Natural killer cell treated with Interleukin-12 subunit alpha and Interleukin-12 subunit beta and Interleukin-15 and Interleukin-18, amount 100 ng/mL, for 72 hours (primary cell): ENCODE results near the gene CETN2. TPM values are rescaled to one million over a fixed set of nuclear protein-coding genes. Genes with fewer than 3 reads are reported as not detected.
"Not testable (repeated sequence)": the region's sequence is repeated elsewhere in the genome, so short reads cannot be mapped to it uniquely, and the experiment has no call there.

Source experiments
- ATAC-seq, 2 donors: fragments of 150-1000 bp; cut with Tn5 transposase in 1 of 2; sonication (Bioruptor Pico), chemical (Tn5 transposase) in 1 of 2; 2 replicates each; pipeline ENCODE4 v1.10.0; 2021
- DNase-seq: peaks from one replicate; pipeline ENCODE4 v3.0.0; 2022; ENCODE audit warnings: low spot score
- H3K27ac Mint-ChIP-seq, 2 donors: 1 replicate in 1 of 2; 2 replicates in 1 of 2; pipeline ENCODE4 v1.8.0; 2022; ENCODE audit warnings: mixed read lengths in 2 of 2, mild to moderate bottlenecking in 1 of 2, moderate library complexity in 1 of 2
- H3K27me3 Mint-ChIP-seq, 2 donors: 1 replicate in 1 of 2; 2 replicates in 1 of 2; pipeline ENCODE4 v1.8.0; 2022; ENCODE audit warnings: mixed read lengths in 2 of 2
- H3K36me3 Mint-ChIP-seq: one replicate; pipeline ENCODE4 v1.8.0; 2022; ENCODE audit warnings: mixed read lengths
- H3K4me1 Mint-ChIP-seq, 2 donors: 1 replicate in 1 of 2; 2 replicates in 1 of 2; pipeline ENCODE4 v1.8.0; 2022; ENCODE audit warnings: low read depth in 2 of 2, mixed read lengths in 2 of 2, mild to moderate bottlenecking in 1 of 2
- H3K4me3 Mint-ChIP-seq: one replicate; pipeline ENCODE4 v1.8.0; 2022; ENCODE audit warnings: mixed read lengths
- H3K9me3 Mint-ChIP-seq: 2 replicates; pipeline ENCODE4 v1.8.0; 2022; ENCODE audit warnings: mixed read lengths
- total RNA-seq, 2 donors: library from RNA; stranded (reverse); gene quantifications; one replicate each; pipeline ENCODE4 v1.2.3, GENCODE V29; 2022

The CETN2 gene
- total RNA-seq, 2 donors from 2014 or later: 9.4 to 12.7 TPM

- peaks cover 17 to 22% of the 10 kb centered on the region in 2 donors for H3K27me3 Mint-ChIP-seq
Observed at GRCh38 chrX:152819732-152820131, 10.8 kb downstream of the CETN2 start.

GRCh38 chrX:152819266-152819665, 11.3 kb downstream of the CETN2 start:
- Mint-ChIP-seq H3K4me3 (no peak overlapping the region), H3K36me3 (no peaks in the 10 kb centered on the region), H3K9me3 (no peaks in the 10 kb centered on the region), H3K27ac (no peak overlapping the region), H3K4me1 (no peaks in the 10 kb centered on the region), H3K27me3 (peaks cover 17 to 25% of the 10 kb centered on the region in 2 donors)
- DNase-seq (no peak), ATAC-seq (no peak)

More at GRCh38 chrX:152819732-152820131, 10.8 kb downstream of the CETN2 start:
- Mint-ChIP-seq H3K4me1 (no peaks in the 10 kb centered on the region), H3K4me3 (no peak overlapping the region), H3K36me3 (no peaks in the 10 kb centered on the region), H3K27ac (no peak overlapping the region), H3K9me3 (no peaks in the 10 kb centered on the region)
- ATAC-seq (no peak), DNase-seq (no peak)

DNA sequence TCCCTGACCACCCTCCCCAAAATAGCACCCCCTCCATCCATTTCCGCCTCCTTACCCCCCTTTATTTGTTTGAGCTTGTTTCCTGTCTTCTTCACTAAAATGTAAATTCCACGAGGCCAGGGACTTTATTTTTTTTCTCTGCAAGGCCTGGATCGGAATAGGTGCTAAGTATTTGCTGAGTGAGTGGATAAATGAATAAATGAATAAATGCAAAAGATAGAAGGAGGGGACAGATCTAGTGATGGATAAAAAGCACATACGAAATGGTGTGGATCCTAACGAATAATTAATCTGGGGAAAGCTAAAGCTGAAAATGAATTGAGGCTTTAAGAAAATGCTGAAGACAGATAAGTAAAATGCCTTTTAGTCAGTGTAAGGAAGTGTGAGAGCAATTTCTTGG, 12.2 kb downstream of the CETN2 start:
- no peak overlapping the region for H3K4me3 Mint-ChIP-seq
- no peak for ATAC-seq

GRCh38 chrX:152817078-152817764, 13.3 kb downstream of the CETN2 start:
- Mint-ChIP-seq H3K4me1 (no peaks in the 10 kb centered on the region), H3K27me3 (peaks cover 17 to 28% of the 10 kb centered on the region in 2 donors), H3K4me3 (no peak overlapping the region), H3K36me3 (no peaks in the 10 kb centered on the region), H3K27ac (no peak overlapping the region), H3K9me3 (no peaks in the 10 kb centered on the region)
- ATAC-seq (no peak), DNase-seq (no peak)

More for the DNA sequence above, 12.2 kb downstream of the CETN2 start:
- H3K36me3 Mint-ChIP-seq: no peaks in the 10 kb centered on the region
- no peaks in the 10 kb centered on the region for H3K9me3 Mint-ChIP-seq
- no peak for DNase-seq
- no peaks in the 10 kb centered on the region for H3K4me1 Mint-ChIP-seq
- peaks cover 17 to 28% of the 10 kb centered on the region in 2 donors for H3K27me3 Mint-ChIP-seq
- H3K27ac Mint-ChIP-seq: no peak overlapping the region

- H3K27ac Mint-ChIP-seq: no peak overlapping the region
- H3K4me3 Mint-ChIP-seq: no peak overlapping the region
- DNase-seq (no peak), ATAC-seq (no peak)
- H3K4me1 Mint-ChIP-seq: no peaks in the 10 kb centered on the region
- peaks cover 9 to 27% of the 10 kb centered on the region in 2 donors for H3K27me3 Mint-ChIP-seq
- H3K9me3 Mint-ChIP-seq: no peaks in the 10 kb centered on the region
- no peaks in the 10 kb centered on the region for H3K36me3 Mint-ChIP-seq
Observed at GRCh38 chrX:152814048-152814447, 16.5 kb downstream of the CETN2 start.

DNA sequence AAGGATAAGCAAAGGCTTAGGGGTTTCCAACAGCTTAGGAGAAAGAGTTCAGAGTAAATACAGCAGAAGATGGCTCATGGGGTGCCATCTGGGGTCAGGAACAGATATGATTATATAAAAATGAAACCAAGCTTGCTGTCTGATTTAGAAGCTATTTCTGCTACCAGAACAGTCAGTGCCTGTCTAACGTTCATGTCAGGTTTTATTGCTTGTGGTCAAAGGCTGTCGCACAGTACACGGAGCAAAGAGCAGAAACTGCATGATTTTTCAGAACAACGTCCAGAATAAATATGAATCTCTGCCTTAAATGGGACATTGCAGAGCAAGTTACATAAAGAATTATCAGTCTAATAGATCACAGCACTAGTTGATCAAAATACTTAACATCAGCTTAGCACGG, 17.4 kb downstream of the CETN2 start:
- DNase-seq (no peak), ATAC-seq (no peak)
- H3K27me3 Mint-ChIP-seq: peaks cover 17 to 28% of the 10 kb centered on the region in 2 donors
- no peaks in the 10 kb centered on the region for H3K36me3 Mint-ChIP-seq
- no peak overlapping the region for H3K27ac Mint-ChIP-seq
- H3K4me1 Mint-ChIP-seq: no peaks in the 10 kb centered on the region
- H3K4me3 Mint-ChIP-seq: no peak overlapping the region
- no peaks in the 10 kb centered on the region for H3K9me3 Mint-ChIP-seq

DNA sequence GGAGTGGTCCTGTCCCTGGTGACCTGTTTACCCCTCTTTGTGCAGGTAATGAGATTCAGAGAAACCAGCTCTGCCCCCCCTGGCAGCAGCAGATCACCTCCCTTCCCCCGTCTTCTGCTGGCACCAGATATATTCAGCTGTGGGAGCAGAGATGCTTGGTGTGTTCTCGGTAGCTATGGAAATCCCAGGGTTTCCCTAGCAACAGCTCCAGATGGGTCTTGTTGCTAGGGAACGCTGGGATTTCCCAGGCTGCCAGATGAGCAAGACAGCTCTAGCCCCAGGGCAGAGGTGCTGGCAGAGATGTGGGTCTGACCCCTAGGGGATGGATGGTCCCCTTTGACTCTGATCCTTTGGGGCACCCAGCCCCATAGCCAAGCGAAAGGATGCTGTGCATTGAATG, 20.2 kb downstream of the CETN2 start:
- Mint-ChIP-seq H3K9me3 (no peaks in the 10 kb centered on the region), H3K27ac (no peak overlapping the region), H3K4me1 (no peaks in the 10 kb centered on the region), H3K36me3 (no peaks in the 10 kb centered on the region), H3K27me3 (peaks cover 11 to 24% of the 10 kb centered on the region in 2 donors), H3K4me3 (no peak overlapping the region)
- ATAC-seq (no peak), DNase-seq (no peak)

GRCh38 chrX:152806035-152806434, 24.5 kb downstream of the CETN2 start:
- no peaks in the 10 kb centered on the region for H3K36me3 Mint-ChIP-seq
- DNase-seq (no peak), ATAC-seq (no peak)
- H3K4me3 Mint-ChIP-seq: no peak overlapping the region
- no peak overlapping the region for H3K27ac Mint-ChIP-seq
- H3K9me3 Mint-ChIP-seq: no peaks in the 10 kb centered on the region
- peaks cover 20 to 32% of the 10 kb centered on the region in 2 donors for H3K27me3 Mint-ChIP-seq
- H3K4me1 Mint-ChIP-seq: no peaks in the 10 kb centered on the region

GRCh38 chrX:152798945-152799344, 31.6 kb downstream of the CETN2 start:
- Mint-ChIP-seq H3K27me3 (peaks cover 18 to 36% of the 10 kb centered on the region in 2 donors), H3K9me3 (no peaks in the 10 kb centered on the region), H3K36me3 (no peaks in the 10 kb centered on the region), H3K4me3 (no peak overlapping the region), H3K27ac (no peak overlapping the region), H3K4me1 (no peaks in the 10 kb centered on the region)
- ATAC-seq (no peak), DNase-seq (no peak)

DNA sequence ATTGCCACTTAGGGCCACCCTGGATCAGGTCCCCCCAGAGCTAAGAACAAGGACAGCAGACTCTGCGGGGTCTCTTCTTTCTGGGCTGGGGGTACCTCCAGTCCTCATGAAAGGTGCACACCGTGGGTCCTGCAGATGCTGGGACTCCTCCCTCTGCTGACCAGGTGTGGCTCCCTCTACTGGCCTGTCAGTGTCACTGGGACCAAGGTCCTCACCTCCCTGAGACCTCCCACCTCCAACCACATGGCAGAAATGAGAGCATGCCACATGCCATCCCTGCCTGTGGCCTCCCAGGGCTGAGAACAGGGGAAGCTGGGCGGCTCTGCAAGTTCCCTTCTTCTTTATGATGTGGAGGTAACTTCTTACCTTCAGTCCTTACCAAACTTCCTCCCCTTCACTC, 43.5 kb downstream of the CETN2 start:
- not testable (repeated sequence) for H3K4me3 Mint-ChIP-seq, H3K4me1 Mint-ChIP-seq, H3K9me3 Mint-ChIP-seq, H3K27me3 Mint-ChIP-seq, H3K27ac Mint-ChIP-seq, DNase-seq, H3K36me3 Mint-ChIP-seq
- ATAC-seq: peak in 1 of 2 donors; percentile 44

Other genes starting within 250 kb of the CETN2 start
- not detected for gene GABRQ, start 192.9 kb downstream of the CETN2 start, total RNA-seq
- gene MAGEA3, start 132.0 kb downstream of the CETN2 start, total RNA-seq: not detected
- not detected for gene CSAG2, start 121.5 kb downstream of the CETN2 start, total RNA-seq
- not detected for gene MAGEA2B, start 116.1 kb downstream of the CETN2 start, total RNA-seq
- gene CSAG1, start 97.0 kb downstream of the CETN2 start, total RNA-seq: not detected
- gene MAGEA12, start 97.0 kb downstream of the CETN2 start, total RNA-seq: not detected
- not detected for gene MAGEA2, start 76.9 kb downstream of the CETN2 start, total RNA-seq
- not detected for gene CSAG3, start 71.5 kb downstream of the CETN2 start, total RNA-seq
- not detected for gene MAGEA6, start 61.1 kb downstream of the CETN2 start, total RNA-seq
- gene NSDHL, start 306 bp upstream of the CETN2 start, total RNA-seq: 10 to 100 TPM; 21.1 to 22.2 TPM
- 1 to 10 TPM in 1 of 2 donors, under 1 TPM in 1; 0.48 to 1.5 TPM for gene ZNF185, start 67.3 kb upstream of the CETN2 start, total RNA-seq
- gene PNMA5, start 163.4 kb upstream of the CETN2 start, total RNA-seq: not detected
- under 1 TPM; 0.53 to 0.55 TPM for gene PNMA3, start 225.7 kb upstream of the CETN2 start, total RNA-seq
- under 1 TPM in 1 of 2 donors, not detected in 1; 0.20 TPM for gene PNMA6A, start 241.7 kb upstream of the CETN2 start, total RNA-seq